H1 (cell line): ENCODE results near the gene ASAP3.

Experiments used
- CHD1 ChIP-seq: IDR thresholded peaks from 2 replicates; pipeline ENCODE4 v1.6.1; 2012; ENCODE audit warnings: low read depth, low read length, improper control_type of control experiment
- CREB1 ChIP-seq: IDR thresholded peaks from 2 replicates; pipeline ENCODE4 v1.6.1; 2012; ENCODE audit warnings: inconsistent platforms
- EZH2 ChIP-seq: fragments of 200-600 bp; sonication (generic); IDR thresholded peaks from 2 replicates; pipeline ENCODE4 v1.7.1; 2012; ENCODE audit warnings: low read depth, mild to moderate bottlenecking, moderate library complexity, low read length, inconsistent platforms; ENCODE audit not compliant: severe bottlenecking
- GABPA ChIP-seq: IDR thresholded peaks from 2 replicates; pipeline ENCODE4 v1.6.1; 2011; ENCODE audit warnings: mild to moderate bottlenecking, low read length, moderate library complexity, borderline replicate concordance; ENCODE audit not compliant: insufficient read depth
- KDM5A ChIP-seq: fragments of 200-600 bp; IDR thresholded peaks from 2 replicates; pipeline ENCODE4 v1.7.1; 2012; ENCODE audit warnings: mild to moderate bottlenecking, low read length, inconsistent platforms, mixed read lengths
- POLR2A ChIP-seq, 2 experiments: IDR thresholded peaks; 1 replicate in 1 of 2; 2 replicates in 1 of 2; pipeline ENCODE4 v1.6.1; 2011; ENCODE audit warnings: low read depth in 2 of 2, low read length in 2 of 2, mild to moderate bottlenecking in 2 of 2; ENCODE audit errors: control extremely low read depth in 1 of 2
- RAD21 ChIP-seq, 2 experiments: IDR thresholded peaks in 1 of 2; conservative IDR thresholded peaks in 1 of 2; 2 replicates each; pipeline ENCODE4 v1.6.1; 2011; ENCODE audit warnings: low read depth in 2 of 2, low read length in 2 of 2, improper control_type of control experiment in 1 of 2, inconsistent platforms in 1 of 2, mild to moderate bottlenecking in 1 of 2, moderate library complexity in 1 of 2
- RFX5 ChIP-seq: IDR thresholded peaks from 2 replicates; pipeline ENCODE4 v1.6.1; 2011; ENCODE audit warnings: low read depth, low read length, improper control_type of control experiment, borderline replicate concordance
- RNF2 ChIP-seq: fragments of 200-900, 300-1000 bp; sonication (generic); IDR thresholded peaks from 2 replicates; pipeline ENCODE4 v1.7.1; 2016; ENCODE audit warnings: borderline replicate concordance, low read depth, mild to moderate bottlenecking, antibody characterized with exemption, low read length; ENCODE audit not compliant: poor library complexity, severe bottlenecking; ENCODE audit errors: missing control alignments
- TF ChIP-seq, protein P1 (sequence below), 3 experiments: IDR thresholded peaks; 1 replicate in 2 of 3; 2 replicates in 1 of 3; pipeline versions ENCODE4 v1.5.1 to v1.6.1; 2011; ENCODE audit warnings: low read length in 3 of 3, mild to moderate bottlenecking in 3 of 3, inconsistent platforms in 2 of 3, low read depth in 1 of 3, moderate library complexity in 1 of 3; ENCODE audit not compliant: insufficient read depth in 1 of 3; ENCODE audit errors: control extremely low read depth in 1 of 3

GRCh38 chr1:23479666-23479941 is 4.4 kb downstream of the ASAP3 start:
- TF ChIP-seq, protein P1, sequence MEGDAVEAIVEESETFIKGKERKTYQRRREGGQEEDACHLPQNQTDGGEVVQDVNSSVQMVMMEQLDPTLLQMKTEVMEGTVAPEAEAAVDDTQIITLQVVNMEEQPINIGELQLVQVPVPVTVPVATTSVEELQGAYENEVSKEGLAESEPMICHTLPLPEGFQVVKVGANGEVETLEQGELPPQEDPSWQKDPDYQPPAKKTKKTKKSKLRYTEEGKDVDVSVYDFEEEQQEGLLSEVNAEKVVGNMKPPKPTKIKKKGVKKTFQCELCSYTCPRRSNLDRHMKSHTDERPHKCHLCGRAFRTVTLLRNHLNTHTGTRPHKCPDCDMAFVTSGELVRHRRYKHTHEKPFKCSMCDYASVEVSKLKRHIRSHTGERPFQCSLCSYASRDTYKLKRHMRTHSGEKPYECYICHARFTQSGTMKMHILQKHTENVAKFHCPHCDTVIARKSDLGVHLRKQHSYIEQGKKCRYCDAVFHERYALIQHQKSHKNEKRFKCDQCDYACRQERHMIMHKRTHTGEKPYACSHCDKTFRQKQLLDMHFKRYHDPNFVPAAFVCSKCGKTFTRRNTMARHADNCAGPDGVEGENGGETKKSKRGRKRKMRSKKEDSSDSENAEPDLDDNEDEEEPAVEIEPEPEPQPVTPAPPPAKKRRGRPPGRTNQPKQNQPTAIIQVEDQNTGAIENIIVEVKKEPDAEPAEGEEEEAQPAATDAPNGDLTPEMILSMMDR (IDR thresholded peaks at IDR 0.05; ENCODE audit: control extremely low read depth in 1 of 3, insufficient read depth in 1 of 3, low read depth in 1 of 3, low read length in 3 of 3) = no peak
- no peak for TF ChIP-seq POLR2A (IDR thresholded peaks at IDR 0.05; ENCODE audit: control extremely low read depth in 1 of 2, low read depth in 2 of 2, low read length in 2 of 2)
- no peak for TF ChIP-seq RNF2
- TF ChIP-seq CREB1 = no peak
- TF ChIP-seq CHD1 = no peak
- TF ChIP-seq EZH2 = no peak
- TF ChIP-seq RFX5 = no peak
- TF ChIP-seq GABPA = no peak
- no peak for TF ChIP-seq KDM5A
- no peak for TF ChIP-seq RAD21 (IDR thresholded peaks at IDR 0.05 in 1 of 2, conservative IDR thresholded peaks at IDR 0.05 in 1 of 2; ENCODE audit: low read depth in 2 of 2, low read length in 2 of 2)
